Activated CD4-positive, CD25-positive, alpha-beta regulatory T cell treated with anti-CD3 and anti-CD28 coated beads, Interleukin-2, amount 50 U/mL, for 72 hours (primary cell): ENCODE results near the gene RNF157.

ENCODE experiments used
- DNase-seq: peaks from one replicate; pipeline ENCODE4 v3.0.0; 2021

The RNF157 gene

GRCh38 chr17:76240461-76241203 is at the start of gene RNF157:
TSS of gene RNF157 (minus strand) at chr17:76240493. CDS start at chr17:76240240, 253 bp downstream.
- DNase-seq = peak; percentile 60

- no peak for DNase-seq
These were observed 41.5 kb upstream of the RNF157 start for GRCh38 chr17:76281573-76282371.

- DNase-seq = no peak
These were observed 40.4 kb upstream of the RNF157 start for GRCh38 chr17:76280650-76281049.

GRCh38 chr17:76279742-76280287 is 39.5 kb upstream of the RNF157 start:
- DNase-seq = no peak

GRCh38 chr17:76278952-76279741 is 38.9 kb upstream of the RNF157 start:
- DNase-seq = peak; percentile 90

GRCh38 chr17:76278268-76278908 is 38.1 kb upstream of the RNF157 start:
- no peak for DNase-seq

- DNase-seq = no peak
These were observed 37.3 kb upstream of the RNF157 start for GRCh38 chr17:76277300-76278267.

GRCh38 chr17:76276461-76277299 is 36.4 kb upstream of the RNF157 start:
- DNase-seq = no peak

- DNase-seq = no peak
These were observed 35.8 kb upstream of the RNF157 start for GRCh38 chr17:76276069-76276431.

GRCh38 chr17:76275382-76276068 is 35.2 kb upstream of the RNF157 start:
- no peak for DNase-seq

- no peak for DNase-seq
These were observed 34.0 kb upstream of the RNF157 start for GRCh38 chr17:76274112-76274956.

GRCh38 chr17:76273445-76274111 is 33.3 kb upstream of the RNF157 start:
- DNase-seq = no peak

GRCh38 chr17:76272541-76273444 is 32.5 kb upstream of the RNF157 start:
- DNase-seq = no peak

GRCh38 chr17:76271669-76272540 is 31.6 kb upstream of the RNF157 start:
- DNase-seq = peak; percentile 76

- DNase-seq = no peak
These were observed 30.7 kb upstream of the RNF157 start for GRCh38 chr17:76270770-76271668.
